H1 (cell line): Measurements from ENCODE around the gene DPEP3. TPM values are rescaled to one million over a fixed set of nuclear protein-coding genes. Genes with fewer than 3 reads are reported as not detected.

ENCODE experiments used
- CTCF ChIA-PET: fragments of 300-600 bp; sonication (Branson Sonifier 250); formaldehyde crosslinking; loops from one replicate; lab custom pipeline; 2021; ENCODE audit not compliant: partially characterized antibody; lab: Charles Lee
- POLR2A ChIA-PET: fragments of 300-600 bp; sonication (Branson Sonifier 250); formaldehyde crosslinking; loops from one replicate; lab custom pipeline; 2021; ENCODE audit warnings: inconsistent platforms; ENCODE audit not compliant: partially characterized antibody; lab: Charles Lee
- DNase-seq, 2 experiments: peaks; one replicate each; pipeline versions ENCODE4 v3.0.0 to v3.0.0-alpha.2; 2010 to 2022; ENCODE audit warnings: low spot score in 2 of 2, low read depth in 1 of 2, mixed read lengths in 1 of 2
- FAIRE-seq: peaks from 2 replicates; lab custom pipeline; 2011; peaks lifted over from hg19 to GRCh38; lab: Jason Lieb, UNC
- H2AFZ ChIP-seq: 2 replicates; pipeline ENCODE4 v1.8.1; 2012; ENCODE audit warnings: low read length, inconsistent platforms
- H2AK5ac ChIP-seq: 2 replicates; pipeline ENCODE4 v1.6.1; 2013; ENCODE audit warnings: low read depth, low read length
- H2BK120ac ChIP-seq: replicated peaks from 2 replicates; pipeline ENCODE3; 2013; ENCODE audit warnings: low read depth, low read length, inconsistent platforms
- H2BK12ac ChIP-seq: 2 replicates; pipeline ENCODE4 v1.6.1; 2013; ENCODE audit warnings: low read depth, low read length
- H2BK15ac ChIP-seq: 2 replicates; pipeline ENCODE4 v1.6.1; 2013; ENCODE audit warnings: low read length
- H2BK20ac ChIP-seq: 2 replicates; pipeline ENCODE4 v1.6.1; 2013; ENCODE audit warnings: low read length
- H2BK5ac ChIP-seq: 2 replicates; pipeline ENCODE4 v1.6.1; 2013; ENCODE audit warnings: low read depth, low read length
- H3K14ac ChIP-seq: 2 replicates; pipeline ENCODE4 v1.6.1; 2013; ENCODE audit warnings: inconsistent platforms; ENCODE audit not compliant: insufficient read length
- H3K18ac ChIP-seq: 2 replicates; pipeline ENCODE4 v1.6.1; 2013; ENCODE audit warnings: low read length; ENCODE audit errors: extremely low read depth
- H3K23ac ChIP-seq: 2 replicates; pipeline ENCODE4 v1.6.1; 2013; ENCODE audit warnings: inconsistent platforms; ENCODE audit not compliant: insufficient read length
- H3K23me2 ChIP-seq: 2 replicates; pipeline ENCODE4 v1.6.1; 2013; ENCODE audit warnings: low read depth, low read length
- H3K27ac ChIP-seq: 2 replicates; pipeline ENCODE4 v1.6.1; 2011; ENCODE audit warnings: low read depth, low read length, inconsistent platforms
- H3K27me3 ChIP-seq, 4 experiments: replicated peaks in 1 of 4; 1 replicate in 1 of 4; 2 replicates in 3 of 4; pipeline versions ENCODE4 v1.6.1 to v1.8.1; 2011 to 2013; ENCODE audit warnings: low read length in 3 of 4, mild to moderate bottlenecking in 3 of 4, inconsistent platforms in 2 of 4, mixed read lengths in 2 of 4, moderate library complexity in 1 of 4; ENCODE audit not compliant: control insufficient read depth in 3 of 4, insufficient read depth in 3 of 4; ENCODE audit errors: extremely low read depth in 1 of 4
- H3K36me3 ChIP-seq, 4 experiments: 2 replicates each; pipeline versions ENCODE4 v1.6.1 to v1.8.1; 2011 to 2013; ENCODE audit warnings: mild to moderate bottlenecking in 4 of 4, low read length in 3 of 4, moderate library complexity in 2 of 4, control low read depth in 1 of 4, inconsistent platforms in 1 of 4; ENCODE audit not compliant: insufficient read depth in 4 of 4, control insufficient read depth in 2 of 4
- H3K4ac ChIP-seq: replicated peaks from 2 replicates; pipeline ENCODE3; 2013; ENCODE audit warnings: low read length, low read depth, mixed read lengths, inconsistent platforms; ENCODE audit not compliant: insufficient read length
- H3K4me1 ChIP-seq, 4 experiments: replicated peaks in 1 of 4; 1 replicate in 1 of 4; 2 replicates in 3 of 4; pipeline versions ENCODE4 v1.6.1 to v1.8.1; 2011 to 2013; ENCODE audit warnings: low read length in 3 of 4, inconsistent platforms in 2 of 4, mixed read lengths in 1 of 4; ENCODE audit not compliant: insufficient read depth in 4 of 4, control insufficient read depth in 3 of 4
- H3K4me2 ChIP-seq, 2 experiments: 2 replicates each; pipeline versions ENCODE4 v1.6.1 to v1.8.1; 2011 to 2013; ENCODE audit warnings: low read depth in 2 of 2, low read length in 2 of 2, control low read depth in 1 of 2, inconsistent platforms in 1 of 2, mild to moderate bottlenecking in 1 of 2; ENCODE audit not compliant: insufficient read depth in 1 of 2
- H3K4me3 ChIP-seq, 4 experiments: fragments of 200-600, 300-600 bp in 1 of 4; sonication (generic), shearing (Covaris generic), sonication (Bioruptor Twin) in 1 of 4; 2 replicates each; pipeline versions ENCODE4 v1.5.1 to v1.8.1; 2011 to 2016; ENCODE audit warnings: low read length in 4 of 4, low read depth in 3 of 4, control low read depth in 2 of 4, inconsistent platforms in 2 of 4, mild to moderate bottlenecking in 2 of 4, mixed read lengths in 1 of 4, moderate library complexity in 1 of 4; ENCODE audit not compliant: insufficient read depth in 2 of 4; ENCODE audit errors: extremely low read depth in 1 of 4
- H3K56ac ChIP-seq: replicated peaks from 2 replicates; pipeline ENCODE3; 2013; ENCODE audit warnings: low read depth, mild to moderate bottlenecking, mixed read lengths, low read length, inconsistent platforms; ENCODE audit not compliant: insufficient read length
- H3K79me1 ChIP-seq: 2 replicates; pipeline ENCODE4 v1.6.1; 2013; ENCODE audit warnings: low read depth, low read length, control low read depth
- H3K79me2 ChIP-seq, 2 experiments: 2 replicates each; pipeline versions ENCODE4 v1.6.1 to v1.8.1; 2012 to 2013; ENCODE audit warnings: low read length in 2 of 2, mild to moderate bottlenecking in 2 of 2, inconsistent platforms in 1 of 2; ENCODE audit not compliant: insufficient read depth in 2 of 2, control insufficient read depth in 1 of 2
- H3K9ac ChIP-seq, 4 experiments: replicated peaks in 1 of 4; 1 replicate in 1 of 4; 2 replicates in 3 of 4; pipeline versions ENCODE4 v1.6.1 to v1.8.1; 2011 to 2013; ENCODE audit warnings: low read depth in 3 of 4, low read length in 3 of 4, control low read depth in 2 of 4, mild to moderate bottlenecking in 2 of 4, moderate library complexity in 2 of 4, inconsistent platforms in 1 of 4; ENCODE audit errors: extremely low read depth in 1 of 4
- H3K9me3 ChIP-seq, 2 experiments: 2 replicates each; pipeline versions ENCODE4 v1.6.1 to v1.8.1; 2012 to 2013; ENCODE audit warnings: mild to moderate bottlenecking in 2 of 2, moderate library complexity in 2 of 2, control low read depth in 1 of 2, inconsistent platforms in 1 of 2, low read depth in 1 of 2, low read length in 1 of 2, mixed read lengths in 1 of 2; ENCODE audit not compliant: insufficient read depth in 2 of 2
- H4K20me1 ChIP-seq, 2 experiments: replicated peaks in 1 of 2; 2 replicates each; pipeline versions ENCODE3 to v1.8.1; 2011 to 2013; ENCODE audit warnings: inconsistent platforms in 2 of 2, low read length in 2 of 2, mild to moderate bottlenecking in 1 of 2; ENCODE audit not compliant: insufficient read depth in 2 of 2, control insufficient read depth in 1 of 2
- H4K5ac ChIP-seq: 2 replicates; pipeline ENCODE4 v1.6.1; 2013; ENCODE audit warnings: low read length, low read depth, mixed read lengths, inconsistent platforms; ENCODE audit not compliant: insufficient read length
- H4K8ac ChIP-seq: 2 replicates; pipeline ENCODE4 v1.8.0; 2013; ENCODE audit warnings: mild to moderate bottlenecking, moderate library complexity, low read length, inconsistent platforms; ENCODE audit not compliant: insufficient read depth; ENCODE audit errors: extremely low read depth
- H4K91ac ChIP-seq: replicated peaks from 2 replicates; pipeline ENCODE3; 2013; ENCODE audit warnings: low read length, mixed read lengths, inconsistent platforms; ENCODE audit not compliant: insufficient read length
- CTBP2 ChIP-seq: IDR thresholded peaks from 2 replicates; pipeline ENCODE4 v1.7.0; 2011; ENCODE audit warnings: borderline replicate concordance, mild to moderate bottlenecking, moderate library complexity, mixed read lengths, low read length; ENCODE audit not compliant: insufficient read depth, insufficient read length
- EGR1 ChIP-seq: IDR thresholded peaks from 2 replicates; pipeline ENCODE4 v1.6.1; 2011; ENCODE audit warnings: low read depth, low read length, borderline replicate concordance
- HDAC6 ChIP-seq: IDR thresholded peaks from one replicate; pipeline ENCODE4 v1.7.1; 2012; ENCODE audit warnings: low read depth, mild to moderate bottlenecking, inconsistent platforms, low read length, moderate library complexity
- KDM1A ChIP-seq: fragments of 200-600, 300-600 bp; sonication (generic); IDR thresholded peaks from 2 replicates; pipeline ENCODE4 v1.7.1; 2016; ENCODE audit warnings: mild to moderate bottlenecking, low read length, borderline replicate concordance
- NANOG ChIP-seq: IDR thresholded peaks from 2 replicates; pipeline ENCODE4 v1.6.1; 2011; ENCODE audit warnings: low read length, low read depth, mild to moderate bottlenecking, inconsistent platforms; ENCODE audit not compliant: insufficient read depth, poor library complexity, severe bottlenecking
- PHF8 ChIP-seq: fragments of 200-600 bp; sonication (generic); conservative IDR thresholded peaks from 2 replicates; pipeline ENCODE4 v1.7.1; 2012; ENCODE audit warnings: low read depth, mild to moderate bottlenecking, inconsistent platforms, low read length, moderate library complexity
- RBBP5 ChIP-seq: IDR thresholded peaks from 2 replicates; pipeline ENCODE4 v1.7.1; 2012; ENCODE audit warnings: low read depth, mild to moderate bottlenecking, inconsistent platforms, low read length, moderate library complexity, borderline replicate concordance
- RNF2 ChIP-seq: fragments of 200-900, 300-1000 bp; sonication (generic); IDR thresholded peaks from 2 replicates; pipeline ENCODE4 v1.7.1; 2016; ENCODE audit warnings: borderline replicate concordance, low read depth, mild to moderate bottlenecking, antibody characterized with exemption, low read length; ENCODE audit not compliant: poor library complexity, severe bottlenecking; ENCODE audit errors: missing control alignments
- SUZ12 ChIP-seq: fragments of 200-600 bp; sonication (generic); IDR thresholded peaks from 2 replicates; pipeline ENCODE4 v1.6.1; 2012; ENCODE audit warnings: mild to moderate bottlenecking, inconsistent platforms, low read length, moderate library complexity, mixed read lengths
- TBP ChIP-seq: IDR thresholded peaks from 2 replicates; pipeline ENCODE4 v1.6.1; 2011; ENCODE audit warnings: low read depth, low read length, improper control_type of control experiment
- TEAD4 ChIP-seq: IDR thresholded peaks from 2 replicates; pipeline ENCODE4 v1.6.1; 2012; ENCODE audit warnings: low read depth, low read length, inconsistent platforms, mixed read lengths
- WGBS, 2 experiments: shearing (Covaris generic) in 1 of 2; methylation state at CpG; one replicate each; pipeline versions ENCODE4 v1.1.6 to v1.1.7; 2013 to 2015; ENCODE audit warnings: low lambda C conversion rate in 2 of 2, mixed read lengths in 2 of 2, inconsistent platforms in 1 of 2, low coverage in 1 of 2, missing lambda C conversion rate in 1 of 2; ENCODE audit not compliant: insufficient replicate concordance in 2 of 2, insufficient coverage in 1 of 2, insufficient read length in 1 of 2; ENCODE audit errors: extremely low coverage in 1 of 2, missing lambda C conversion rate in 1 of 2; 5-methylcytosine and 5-hydroxymethylcytosine counted together
- polyA plus RNA-seq, 7 experiments: library from polyadenylated mRNA; depleted of rRNA in 3 of 7; stranded (reverse) in 5 of 7; unstranded in 2 of 7; fragments of >200 nt in 5 of 7; fragments of 200-250 nt in 2 of 7; gene quantifications; 1 replicate in 5 of 7; 2 replicates in 1 of 7; 4 replicates in 1 of 7; pipeline versions ENCODE4 v1.2.1 to v1.2.3, GENCODE V29; 2011 to 2013; ENCODE audit warnings: missing spikeins in 2 of 7, mixed read lengths in 2 of 7
- total RNA-seq: library from RNA; stranded (reverse); fragmentation: NEBNext Ultra II Directional; extraction: Animal tissue kit (Norgen Biotek cat#: 25700); gene quantifications from 2 replicates; pipeline ENCODE4 v1.2.1, GENCODE V29; 2021

Gene DPEP3
- total and polyA plus RNA-seq, 2 of the 8 experiments (the other 6 are each of a cell fraction or from before 2014, with no cell fraction given) = 6.5 to 9.9 TPM

- no peak overlapping the region for H3K27ac ChIP-seq
- peaks cover 0 to 7% (median 3%) of the 10 kb centered on the region in 4 experiments; a peak in 3 of 7 replicates for H3K4me1 ChIP-seq
- H2AK5ac ChIP-seq = no peak overlapping the region
- H3K27me3 ChIP-seq = no peaks in the 10 kb centered on the region
- DNase-seq = no peak
- FAIRE-seq = no peak
- H2BK12ac ChIP-seq = no peak overlapping the region
- no peak overlapping the region; the same call in 1 of the 2 replicates for H2BK5ac ChIP-seq
- H4K91ac ChIP-seq = no peak overlapping the region
- H4K20me1 ChIP-seq = peaks cover 4 to 23% of the 10 kb centered on the region in 2 experiments
- H3K79me2 ChIP-seq = no peaks in the 10 kb centered on the region
- H3K4me2 ChIP-seq = no peak overlapping the region
- H3K4ac ChIP-seq = no peak overlapping the region
- no peak overlapping the region for H3K18ac ChIP-seq
- no peak overlapping the region for H3K56ac ChIP-seq
- no peak overlapping the region for H3K9ac ChIP-seq
- peaks cover 4 to 28% (median 25%) of the 10 kb centered on the region in 4 experiments; a peak in 6 of 8 replicates for H3K36me3 ChIP-seq
- no peaks in the 10 kb centered on the region for H3K23me2 ChIP-seq
- no peak overlapping the region for H2BK15ac ChIP-seq
- no peak overlapping the region for H2AFZ ChIP-seq
- ChIA-PET CTCF (interaction anchor here (1.0 to 10.9 kb wide), 5 partner anchors 15 to 105 kb away, joined by 3 to 90 read pairs (median 5); partner anchors contain the start of gene LCAT), POLR2A (interaction anchor here (0.6 to 1.8 kb wide), 8 partner anchors 10 to 1222 kb away, joined by 3 to 5 read pairs (median 3); partner anchors contain the start of genes DDX28, DUS2 and LCAT)
- H3K4me3 ChIP-seq = no peak overlapping the region
- peaks cover 6% of the 10 kb centered on the region; the same call in 1 of the 2 replicates for H3K79me1 ChIP-seq
- H4K8ac ChIP-seq = no peak overlapping the region
- H2BK120ac ChIP-seq = no peak overlapping the region
- no peaks in the 10 kb centered on the region for H3K9me3 ChIP-seq
- H3K14ac ChIP-seq = no peak overlapping the region
- no peak overlapping the region for H3K23ac ChIP-seq
- H4K5ac ChIP-seq = no peak overlapping the region
- no peak overlapping the region for H2BK20ac ChIP-seq
- 95% methylated on average over 11 of the region's 11 CpGs; no CpG with 5 or more reads in 1 of the 2 experiments for WGBS, 2 experiments
- no peak for TF ChIP-seq KDM1A
- no peak for TF ChIP-seq TEAD4
- TF ChIP-seq NANOG = no peak
- no peak for TF ChIP-seq HDAC6
- TF ChIP-seq SUZ12 = no peak
- TF ChIP-seq PHF8 = no peak
- no peak for TF ChIP-seq TBP
- TF ChIP-seq EGR1 = no peak
- no peak for TF ChIP-seq CTBP2
- TF ChIP-seq RBBP5 = no peak
- TF ChIP-seq RNF2 = no peak
Measured at GRCh38 chr16:67959536-67960329, 20.6 kb downstream of the DPEP3 start.
